ENCODE data around the gene ERC2. TPM values are rescaled to one million over a fixed set of nuclear protein-coding genes. Genes with fewer than 3 reads are reported as not detected.
"Not testable (repeated sequence)": the region's sequence is repeated elsewhere in the genome, so short reads cannot be mapped to it uniquely, and the experiment has no call there.

The ERC2 gene
- 0.37 and 0.59 TPM in 2 replicates for total RNA-seq (2014; rRNA removed; shearing (Covaris generic))
- polyA plus RNA-seq (2015; cell fraction: cytosol; rRNA removed) = 0.44 and 0.97 TPM in 2 replicates
- polyA plus RNA-seq (2015; cell fraction: nucleus; rRNA removed) = 0.05 and 0.27 TPM in 2 replicates

- peak; percentile 56 for DNase-seq (ENCODE audit: low read depth)
Measured at GRCh38 chr3:56468184-56469106, at the start of gene ERC2. Gene ERC2 (minus strand): TSS chr3:56468467.

GRCh38 chr3:56502738-56503137 is 34.5 kb upstream of the ERC2 start:
- DNase-seq (ENCODE audit: low read depth) = no peak

GRCh38 chr3:56496376-56496775 is 28.1 kb upstream of the ERC2 start:
- not testable (repeated sequence) for DNase-seq (ENCODE audit: low read depth)

- DNase-seq (ENCODE audit: low read depth) = peak; percentile 70
Measured at GRCh38 chr3:56494679-56495322, 26.5 kb upstream of the ERC2 start.

GRCh38 chr3:56491566-56491965 is 23.3 kb upstream of the ERC2 start:
- no peak for DNase-seq (ENCODE audit: low read depth)

GRCh38 chr3:56488812-56489600 is 20.7 kb upstream of the ERC2 start:
- no peak for DNase-seq (ENCODE audit: low read depth)

- DNase-seq (ENCODE audit: low read depth) = no peak
Measured at GRCh38 chr3:56484525-56485032, 16.3 kb upstream of the ERC2 start.

GRCh38 chr3:56484122-56484521 is 15.9 kb upstream of the ERC2 start:
- DNase-seq (ENCODE audit: low read depth) = no peak

GRCh38 chr3:56477646-56478045 is 9.4 kb upstream of the ERC2 start:
- no peak for DNase-seq (ENCODE audit: low read depth)

- DNase-seq (ENCODE audit: low read depth) = no peak
Measured at GRCh38 chr3:56476771-56477170, 8.5 kb upstream of the ERC2 start.

GRCh38 chr3:56471771-56472170 is 3.5 kb upstream of the ERC2 start:
- no peak for DNase-seq (ENCODE audit: low read depth)

- peak; percentile 52 for DNase-seq (ENCODE audit: low read depth)
Measured at GRCh38 chr3:56469141-56469540, 874 bp upstream of the ERC2 start.

GRCh38 chr3:56467801-56468183 is 475 bp downstream of the ERC2 start:
- DNase-seq (ENCODE audit: low read depth) = no peak

- DNase-seq (ENCODE audit: low read depth) = peak; percentile 85
Measured at GRCh38 chr3:56467108-56467507, 1.2 kb downstream of the ERC2 start.

GRCh38 chr3:56459719-56460118 is 8.5 kb downstream of the ERC2 start:
- no peak for DNase-seq (ENCODE audit: low read depth)

- no peak for DNase-seq (ENCODE audit: low read depth)
Measured at GRCh38 chr3:56459104-56459496, 9.2 kb downstream of the ERC2 start.

GRCh38 chr3:56458496-56459103 is 9.7 kb downstream of the ERC2 start:
- DNase-seq (ENCODE audit: low read depth) = no peak

GRCh38 chr3:56456117-56456516 is 12.2 kb downstream of the ERC2 start:
- no peak for DNase-seq (ENCODE audit: low read depth)

- peak; percentile 34 for DNase-seq (ENCODE audit: low read depth)
Measured at GRCh38 chr3:56453011-56453410, 15.3 kb downstream of the ERC2 start.

GRCh38 chr3:56452085-56452484 is 16.2 kb downstream of the ERC2 start:
- no peak for DNase-seq (ENCODE audit: low read depth)

GRCh38 chr3:56443372-56443771 is 24.9 kb downstream of the ERC2 start:
- no peak for DNase-seq (ENCODE audit: low read depth)
